Measurements from ENCODE around the gene SERPINB8. TPM values are rescaled to one million over a fixed set of nuclear protein-coding genes. Genes with fewer than 3 reads are reported as not detected.
A peak's percentile ranks its signal among the peaks of the same experiment; 100 is the strongest.
"Not testable (repeated sequence)": the region's sequence is repeated elsewhere in the genome, so short reads cannot be mapped to it uniquely, and the experiment has no call there.

Gene SERPINB8, protein sequence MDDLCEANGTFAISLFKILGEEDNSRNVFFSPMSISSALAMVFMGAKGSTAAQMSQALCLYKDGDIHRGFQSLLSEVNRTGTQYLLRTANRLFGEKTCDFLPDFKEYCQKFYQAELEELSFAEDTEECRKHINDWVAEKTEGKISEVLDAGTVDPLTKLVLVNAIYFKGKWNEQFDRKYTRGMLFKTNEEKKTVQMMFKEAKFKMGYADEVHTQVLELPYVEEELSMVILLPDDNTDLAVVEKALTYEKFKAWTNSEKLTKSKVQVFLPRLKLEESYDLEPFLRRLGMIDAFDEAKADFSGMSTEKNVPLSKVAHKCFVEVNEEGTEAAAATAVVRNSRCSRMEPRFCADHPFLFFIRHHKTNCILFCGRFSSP
- 1 to 10 TPM; 1.3 to 3.2 (median 2.0) TPM for polyA plus RNA-seq (ENCODE audit: insufficient read length in 10 of 10)
- long read RNA-seq, donor 1, result 0 reads
- long read RNA-seq, donor 2, partial matches to known transcripts, result 0 of 1 reads
- long read RNA-seq, donor 2, other reads (novel, unspliced or antisense), result 0 of 1 reads
- long read RNA-seq, donor 3, result 0 reads
- long read RNA-seq, donor 4, result 0 reads
- long read RNA-seq, donor 5, result 0 reads
- long read RNA-seq, donor 6, result 0 reads
- long read RNA-seq, donor 7, partial matches to known transcripts, result 0 of 1 reads
- long read RNA-seq, donor 7, other reads (novel, unspliced or antisense), result 0 of 1 reads
- long read RNA-seq, donor 8, partial matches to known transcripts, result 0 of 1 reads
- long read RNA-seq, donor 8, other reads (novel, unspliced or antisense), result 0 of 1 reads
- long read RNA-seq, donor 9, result 0 reads

DNA sequence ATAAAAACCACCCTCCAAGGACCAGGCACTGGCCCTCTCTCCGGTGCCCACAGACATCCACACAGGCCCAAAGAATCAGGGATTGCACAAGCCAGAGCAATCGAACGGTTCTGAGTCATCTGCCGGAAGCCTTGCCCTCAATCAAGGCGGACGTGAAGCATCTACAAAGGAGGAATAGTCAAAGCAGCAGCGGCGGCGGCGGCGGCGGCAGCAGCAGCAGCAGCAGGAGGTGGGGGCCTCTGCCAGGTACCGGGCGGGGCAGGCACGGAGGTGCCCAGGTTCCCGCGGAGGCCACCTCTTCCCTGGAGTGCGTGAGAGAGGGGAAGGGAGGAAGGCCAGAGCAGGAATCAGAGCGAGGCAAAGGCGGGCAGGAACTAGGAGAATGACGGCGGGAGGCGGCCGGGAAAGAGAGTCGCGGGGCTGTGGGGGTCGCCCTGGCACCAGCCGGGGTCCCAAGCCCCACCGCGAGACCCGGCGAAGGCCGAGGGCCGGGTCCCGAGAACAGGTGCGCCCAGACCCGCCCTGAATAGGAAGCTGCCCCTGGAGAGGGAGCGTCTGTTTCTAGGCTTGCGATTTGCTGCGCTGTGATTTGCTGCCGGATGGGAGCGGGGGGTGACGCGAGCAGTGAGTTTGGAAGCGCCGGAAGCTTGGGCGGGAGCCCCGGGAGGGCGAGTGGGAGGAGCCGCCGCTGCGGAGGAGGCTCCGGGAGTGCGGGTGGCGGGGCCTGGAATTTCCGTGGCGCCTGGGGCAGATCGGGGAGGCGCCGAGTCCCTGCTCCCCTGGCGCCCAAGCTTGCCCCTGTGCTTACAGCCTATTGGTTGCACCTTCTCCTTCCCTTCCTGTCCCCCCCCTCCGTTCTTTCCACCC, at the start of gene SERPINB8:
Gene SERPINB8 (plus strand): TSS at position 140 of the 867 bp plus-strand sequence. CDS start 8,228 bp downstream, outside the sequence.
- DNase-seq, result peak; percentile 91 to 95 (median 93)

DNA sequence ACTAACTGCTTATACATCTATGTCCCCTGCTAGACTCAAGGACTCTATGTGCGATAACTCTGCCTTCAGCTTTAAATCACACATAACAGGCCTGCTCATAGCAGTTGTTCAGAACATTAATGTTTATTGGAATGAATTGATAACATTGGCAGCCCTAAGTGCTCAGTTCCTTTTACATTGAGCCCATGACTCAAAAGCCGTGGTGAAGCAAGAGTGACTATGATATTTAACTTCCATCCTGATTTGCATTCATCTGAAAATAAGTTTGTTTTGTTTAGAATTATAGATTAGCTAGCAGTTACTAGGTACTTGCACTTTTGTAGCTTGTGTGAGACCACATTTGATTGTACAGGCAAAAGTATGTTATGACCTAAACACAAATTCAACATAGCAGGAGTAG, 47.8 kb upstream of the SERPINB8 start:
- no peak for DNase-seq

DNA sequence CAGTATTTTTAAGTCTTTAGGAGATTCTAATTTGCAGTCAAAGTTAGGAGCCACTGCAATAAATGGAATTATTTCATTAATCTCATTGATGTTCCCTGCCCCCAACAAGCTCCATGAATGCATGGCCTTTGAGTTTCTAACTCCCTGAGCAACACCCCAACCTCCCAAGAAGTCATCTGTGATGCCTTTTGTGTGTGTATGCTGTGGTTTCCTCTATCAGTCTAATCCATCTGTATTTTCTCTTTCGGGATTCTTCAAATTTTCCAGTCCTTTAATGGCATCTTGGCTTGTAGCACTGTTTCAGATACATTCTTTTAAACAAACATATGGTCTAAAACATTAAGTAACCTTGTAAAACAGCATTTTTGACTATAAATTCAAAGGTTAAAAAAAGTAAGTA, 45.3 kb upstream of the SERPINB8 start:
- peak in 1 of 3 donors; percentile 42 for DNase-seq

DNA sequence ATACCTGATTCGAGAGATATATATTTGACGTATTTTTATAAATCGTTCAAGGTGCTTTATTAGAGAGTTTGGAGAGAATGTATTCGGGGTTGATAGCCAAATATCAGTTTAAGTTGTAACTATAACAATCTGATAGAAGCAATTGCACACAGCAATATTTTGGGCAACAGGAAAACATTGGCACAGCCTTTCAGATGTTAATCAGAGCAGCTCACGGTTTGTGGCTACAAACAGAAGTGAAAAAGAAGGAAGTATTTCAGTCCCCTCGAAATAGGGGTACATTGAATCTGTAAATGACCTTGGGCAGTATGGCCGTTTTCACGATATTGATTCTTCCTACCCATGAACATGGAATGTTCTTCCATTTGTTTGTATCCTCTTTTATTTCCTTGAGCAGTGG, 41.5 kb upstream of the SERPINB8 start:
- DNase-seq, result no peak

DNA sequence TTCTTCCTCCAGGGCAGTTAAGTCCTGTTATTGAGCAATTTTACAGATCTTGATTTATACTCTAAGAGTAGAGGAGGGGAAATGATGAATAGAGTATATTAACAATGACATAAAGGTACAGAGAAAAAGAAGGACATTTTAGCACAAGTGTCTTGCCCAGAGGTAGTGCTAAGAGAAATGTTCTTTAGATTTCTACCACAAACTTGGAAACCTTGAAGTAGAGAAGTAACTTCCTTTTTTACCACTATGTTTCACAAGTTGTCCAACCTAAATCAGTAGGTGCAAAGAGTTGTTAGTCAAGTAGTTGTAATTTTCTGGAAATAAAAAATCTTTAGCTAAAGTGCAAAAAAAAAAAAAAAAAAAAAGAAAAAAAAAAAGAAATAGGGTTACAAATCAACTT, 40.5 kb upstream of the SERPINB8 start:
- not testable (repeated sequence) for DNase-seq

DNA sequence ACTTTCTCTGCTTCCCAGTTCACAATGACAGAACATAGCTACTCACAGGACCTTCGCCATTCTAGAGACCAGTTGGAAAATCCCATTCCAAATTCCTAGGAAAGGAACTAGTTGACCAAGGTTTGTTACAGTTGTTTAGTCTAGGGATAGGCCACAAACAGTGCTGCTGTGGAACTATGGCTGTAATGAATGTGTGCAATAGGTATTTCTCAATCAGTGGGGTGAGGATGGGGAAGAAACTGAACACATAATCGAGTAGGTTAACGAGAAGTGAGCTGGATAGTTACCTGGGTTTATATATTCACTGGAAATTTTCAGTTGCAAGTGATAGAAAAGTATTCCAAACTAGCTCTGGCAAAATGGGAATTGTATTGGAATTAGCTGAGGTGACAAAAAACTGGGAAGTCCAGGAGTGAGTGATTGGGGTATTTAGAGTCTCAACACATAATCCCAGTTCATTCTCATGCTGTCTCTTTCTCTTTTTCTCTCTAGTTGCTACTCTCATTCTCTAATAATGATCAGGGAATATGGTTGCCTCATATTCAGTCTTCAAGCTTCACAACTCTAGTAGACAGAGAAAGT, 39.0 kb upstream of the SERPINB8 start:
- no peak for DNase-seq

DNA sequence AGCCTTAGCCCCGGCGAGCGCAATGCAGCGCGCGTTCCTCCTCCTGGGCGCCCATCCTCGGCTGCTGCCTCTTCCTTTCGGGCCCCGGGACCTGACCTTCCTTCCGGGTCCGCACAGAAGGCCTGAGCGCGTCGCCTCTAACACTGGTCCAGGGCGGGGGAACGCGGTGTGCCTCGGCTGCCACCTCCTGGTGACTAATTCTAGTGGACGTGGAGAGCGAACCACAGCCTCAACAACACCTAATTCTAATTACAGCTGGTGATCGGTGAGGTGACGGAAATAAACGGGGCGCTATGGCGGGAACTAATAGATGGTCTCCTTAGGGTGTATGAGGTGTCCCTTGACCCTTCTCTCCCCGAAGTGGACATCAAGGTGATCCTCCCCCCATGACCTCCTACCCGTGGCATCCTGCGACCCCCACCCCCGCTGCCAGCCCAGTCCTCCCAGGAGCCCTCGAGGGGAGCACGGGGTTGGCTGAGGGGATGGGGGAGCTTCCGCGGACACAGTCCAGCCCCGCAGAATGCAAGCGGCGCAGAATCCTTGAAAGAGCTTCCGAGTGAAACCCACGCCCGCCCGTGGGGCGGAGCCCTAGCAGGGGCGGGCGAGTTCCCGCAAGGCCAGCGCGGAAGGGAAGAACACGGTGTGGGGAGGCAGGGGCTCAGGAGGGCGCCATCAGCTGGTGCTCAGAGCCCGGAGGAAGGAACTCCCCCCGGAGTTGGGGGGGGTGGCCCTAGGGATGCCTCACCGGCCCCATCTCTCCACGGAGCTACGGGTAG, 33.5 kb upstream of the SERPINB8 start:
- DNase-seq, result peak; percentile 54 to 84 (median 66)

DNA sequence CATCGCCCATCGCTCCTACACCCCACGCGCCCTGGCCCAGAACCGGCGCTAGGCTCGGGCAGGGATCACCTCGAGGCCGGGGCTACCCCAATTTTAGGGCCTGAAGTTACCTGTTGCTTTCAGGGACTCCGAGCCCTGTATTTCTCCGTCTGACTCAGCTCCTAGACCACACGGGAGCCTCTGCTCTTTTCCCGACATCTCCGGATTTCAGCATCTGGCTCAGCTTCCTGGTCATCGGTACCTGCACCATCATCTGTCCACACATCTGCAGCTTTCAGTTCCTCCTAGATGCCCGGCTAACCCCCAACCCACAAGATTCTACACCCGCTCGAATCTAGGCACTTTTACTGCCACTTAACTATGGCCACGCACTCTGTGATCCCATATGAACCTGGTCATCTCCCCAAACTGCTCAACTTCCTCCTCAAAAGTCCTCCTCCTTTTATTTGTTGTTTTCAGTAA, 32.9 kb upstream of the SERPINB8 start:
- DNase-seq, result peak in 1 of 3 donors; percentile 8

DNA sequence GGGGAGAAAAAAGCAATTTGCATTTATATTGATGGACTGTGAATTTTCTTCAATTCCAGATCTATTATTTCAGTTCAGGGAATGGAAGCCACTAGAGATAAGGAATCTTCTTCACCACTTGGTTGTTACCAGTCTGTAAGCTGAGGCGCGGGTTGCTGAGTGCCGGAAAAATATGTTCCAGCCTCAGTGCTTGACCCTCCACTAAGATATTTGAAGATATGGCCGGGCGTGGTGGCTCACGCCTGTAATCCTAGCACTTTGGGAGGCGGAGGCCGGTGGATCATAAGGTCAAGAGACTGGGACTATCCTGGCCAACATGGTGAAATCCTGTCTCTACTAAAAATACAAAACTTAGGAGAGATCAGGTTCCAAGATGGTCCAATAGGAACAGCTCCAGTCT, 29.9 kb upstream of the SERPINB8 start:
- DNase-seq, result no peak

DNA sequence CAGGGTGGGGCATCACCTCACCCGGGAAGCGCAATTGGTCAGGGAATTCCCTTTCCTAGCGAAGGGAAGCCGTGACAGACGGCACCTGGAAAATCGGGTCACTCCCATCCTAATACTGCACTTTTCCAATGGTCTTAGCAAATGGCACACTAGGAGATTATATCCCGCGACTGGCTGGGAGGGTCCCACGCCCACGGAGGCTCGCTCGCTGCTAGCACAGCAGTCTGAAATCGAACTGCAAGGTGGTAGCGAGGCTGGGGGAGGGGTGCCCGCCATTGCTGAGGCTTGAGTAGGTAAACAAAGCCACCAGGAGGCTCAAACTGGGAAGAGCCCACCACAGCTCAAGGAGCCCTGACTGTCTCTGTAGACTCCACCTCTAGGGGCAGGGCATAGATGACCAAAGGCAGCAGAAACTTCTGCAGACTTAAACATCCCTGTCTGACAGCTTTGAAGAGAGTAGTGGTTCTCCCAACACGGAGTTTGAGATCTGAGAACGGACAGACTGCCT, 29.3 kb upstream of the SERPINB8 start:
- not testable (repeated sequence) for DNase-seq

DNA sequence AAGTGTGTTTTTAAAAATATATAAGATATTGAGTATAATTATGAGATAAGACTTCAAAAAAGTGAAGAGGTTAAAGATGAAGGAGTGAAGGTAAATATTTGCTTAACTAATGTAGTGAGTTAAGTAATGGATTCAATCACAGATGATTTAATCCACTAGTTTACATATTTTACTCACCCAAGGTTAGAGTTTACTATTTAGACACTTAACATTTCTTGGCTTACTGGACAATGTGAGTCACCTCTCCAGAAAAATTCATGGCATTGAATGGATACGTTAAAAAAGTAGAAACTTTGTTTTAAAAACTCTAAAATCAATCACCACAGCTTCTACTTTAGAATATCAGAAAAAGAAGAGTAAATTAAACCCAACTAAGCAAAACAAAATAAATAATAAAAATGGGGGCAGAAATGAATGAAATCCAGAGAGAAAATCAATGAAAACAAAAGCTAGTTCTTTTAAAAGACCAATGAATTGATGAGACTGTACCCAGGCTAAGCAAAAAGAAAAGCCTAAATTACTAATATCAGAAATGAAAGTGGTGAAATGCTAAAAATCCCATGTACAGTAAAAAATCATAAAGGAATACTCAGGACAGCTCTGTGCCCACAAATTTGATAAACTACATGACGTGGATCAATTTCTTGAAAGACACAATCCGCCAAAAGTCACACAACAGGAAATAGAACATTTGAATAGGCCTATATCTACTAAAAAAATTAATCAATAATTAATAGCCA, 22.7 kb upstream of the SERPINB8 start:
- no peak for DNase-seq

DNA sequence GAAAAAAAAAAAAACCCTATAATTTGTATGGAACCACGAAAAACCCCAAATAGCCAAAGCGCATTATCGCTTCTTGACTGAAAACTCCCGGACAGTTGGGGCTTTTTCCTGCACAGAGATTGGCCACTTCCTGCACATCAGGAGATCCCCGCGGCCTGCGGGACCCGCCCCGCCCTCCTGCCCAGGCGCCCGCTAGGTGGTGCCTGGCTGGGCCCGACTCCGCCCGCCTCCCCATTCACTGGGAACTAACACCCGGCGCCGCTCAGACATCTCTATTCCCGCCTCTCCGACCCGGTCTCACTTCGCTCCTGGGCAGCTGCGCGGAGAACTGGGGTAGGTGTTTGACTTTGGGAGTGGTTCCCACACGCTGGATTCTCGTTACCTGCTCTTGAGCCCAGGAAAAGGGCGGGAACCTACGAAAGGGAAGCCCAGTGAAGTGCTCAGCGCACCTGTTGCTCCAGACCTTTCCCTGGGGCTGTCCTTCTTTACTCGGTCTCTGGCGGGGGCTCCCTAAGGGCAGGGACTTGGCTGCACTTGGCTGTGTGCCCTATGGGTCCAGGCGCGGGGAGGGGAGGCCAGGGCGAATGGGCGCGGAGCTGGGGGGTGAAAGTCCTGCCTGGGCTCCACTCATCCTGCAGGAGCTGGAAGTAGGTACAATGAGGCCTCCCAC, 20.7 kb upstream of the SERPINB8 start, which contains the start of gene HMSD:
Gene HMSD (plus strand): TSS at position 234 of the 670 bp plus-strand sequence. CDS start 4,155 bp downstream, outside the sequence.
- DNase-seq, result no peak

DNA sequence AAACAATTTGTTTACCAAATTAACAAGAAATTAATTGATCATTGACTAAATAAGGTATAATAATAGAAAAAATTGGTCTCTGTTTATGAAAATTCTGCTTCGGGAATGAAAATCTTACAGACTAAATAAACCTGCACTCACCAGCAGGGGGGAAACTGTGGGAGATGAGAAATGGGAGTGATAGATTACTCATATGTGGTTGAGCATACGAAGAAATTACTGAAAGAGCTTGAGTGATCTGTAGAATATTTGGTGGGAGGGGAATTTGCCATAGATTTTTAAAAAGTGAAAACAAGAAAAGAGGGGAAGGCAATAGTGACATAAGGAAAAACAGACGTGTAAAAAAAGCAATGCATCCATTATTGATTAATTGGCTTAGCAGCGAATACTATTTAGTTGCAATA, 18.6 kb upstream of the SERPINB8 start:
- no peak for DNase-seq

DNA sequence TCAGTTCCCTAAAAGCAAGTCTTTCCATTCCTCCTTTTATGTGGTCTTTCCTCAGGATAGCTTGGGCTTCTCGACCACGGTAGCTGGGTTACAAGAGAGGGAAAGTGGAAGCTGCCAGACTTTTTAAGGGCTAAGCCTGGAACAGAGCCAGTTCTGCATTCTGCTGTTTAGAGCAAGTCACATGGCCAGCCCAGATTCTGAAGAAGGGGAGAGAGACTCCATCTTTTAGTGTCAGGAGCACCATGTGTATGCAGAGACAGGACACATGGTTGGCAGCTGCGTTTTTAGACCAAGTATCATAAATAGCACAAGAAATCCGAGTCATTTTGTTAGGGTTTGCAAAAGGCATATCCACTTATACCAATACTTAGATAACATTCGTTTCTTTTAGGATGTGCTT, 16.1 kb upstream of the SERPINB8 start:
- DNase-seq, result peak in 1 of 3 donors; percentile 19

DNA sequence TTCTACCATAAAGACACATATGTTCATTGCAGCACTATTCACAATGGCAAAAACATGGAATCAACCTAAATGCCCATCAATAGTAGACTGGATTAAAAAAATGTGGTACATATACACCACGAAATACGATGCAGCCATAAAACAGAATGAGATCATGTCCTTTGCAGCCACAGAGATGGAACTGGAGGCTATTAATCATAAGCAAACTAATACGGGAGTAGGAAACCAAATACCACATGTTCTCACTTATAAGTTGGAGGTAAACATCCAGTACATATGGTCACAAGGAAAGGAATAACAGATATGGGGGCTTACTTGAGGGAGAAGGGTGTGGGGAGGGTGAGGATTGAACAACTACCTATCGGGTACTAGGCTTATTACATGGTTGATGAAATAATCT, 13.1 kb upstream of the SERPINB8 start:
- DNase-seq, result no peak

DNA sequence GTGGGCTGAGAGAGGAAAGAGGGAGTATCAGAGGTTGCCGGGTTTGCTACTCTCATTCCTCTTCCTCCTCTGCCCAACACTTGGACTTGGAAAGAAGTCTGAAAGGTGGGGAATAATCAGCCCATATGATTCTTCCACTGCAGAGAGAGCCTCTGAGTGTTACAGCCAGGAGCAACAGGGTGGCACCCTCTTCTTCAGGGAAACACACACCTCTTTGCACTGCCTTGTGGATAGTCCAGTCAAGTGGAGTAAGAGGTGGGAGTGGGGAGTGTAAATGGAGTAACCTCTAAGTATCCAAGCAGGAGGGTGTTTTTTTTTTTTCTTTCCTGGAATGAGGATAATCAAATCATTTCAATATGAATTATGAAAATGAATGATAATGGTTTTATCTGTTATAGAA, 9.0 kb upstream of the SERPINB8 start:
- no peak for DNase-seq

DNA sequence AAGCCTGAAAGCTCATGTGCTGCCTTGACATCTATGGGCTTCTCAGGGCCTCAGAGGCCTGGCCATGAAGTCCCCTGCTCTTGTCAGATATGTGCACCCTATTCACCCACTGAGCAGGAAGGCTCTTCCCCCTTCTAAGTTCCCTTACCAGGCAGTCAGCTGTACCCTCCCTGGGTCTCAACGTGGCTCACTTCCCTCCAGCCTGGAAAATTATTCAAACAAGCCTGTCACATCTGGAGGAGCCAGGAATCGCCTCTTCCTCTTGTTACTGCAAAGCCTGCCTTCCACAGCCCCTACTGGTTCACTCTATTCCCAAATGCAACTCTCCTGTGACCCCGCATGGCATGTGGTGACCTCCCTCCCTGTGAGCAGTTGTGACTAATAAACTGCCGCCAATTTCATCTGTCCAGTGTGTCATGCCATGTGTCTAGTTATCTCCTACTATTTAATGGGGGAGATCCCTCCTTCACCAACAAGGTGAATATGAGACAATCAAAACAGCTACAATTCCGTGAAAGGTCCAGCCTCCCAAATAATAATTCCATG, 8.4 kb upstream of the SERPINB8 start:
- no peak for DNase-seq

DNA sequence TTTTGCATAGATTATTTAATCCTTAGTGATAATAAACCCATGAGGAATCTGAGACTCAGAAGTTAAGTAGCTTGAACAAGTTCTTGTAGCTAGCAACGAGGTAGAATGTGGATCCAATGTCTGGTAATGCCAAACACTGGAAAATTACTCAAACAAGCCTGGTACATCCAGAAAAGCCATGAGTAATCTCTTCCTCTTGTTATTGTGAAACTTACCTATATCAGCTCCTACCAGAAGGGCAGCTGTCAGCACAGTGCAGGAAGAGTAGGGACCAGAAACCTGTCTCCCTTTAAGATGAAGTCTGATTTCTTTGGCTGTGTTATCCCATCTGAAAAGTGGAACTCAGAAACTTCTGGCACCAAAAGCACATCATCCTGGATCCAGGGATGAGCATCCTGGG, 7.7 kb upstream of the SERPINB8 start:
- no peak for DNase-seq

Measured in muscle of back (tissue), 13 donors.